Measurements from ENCODE around the gene NME4.

Gene NME4

DNA sequence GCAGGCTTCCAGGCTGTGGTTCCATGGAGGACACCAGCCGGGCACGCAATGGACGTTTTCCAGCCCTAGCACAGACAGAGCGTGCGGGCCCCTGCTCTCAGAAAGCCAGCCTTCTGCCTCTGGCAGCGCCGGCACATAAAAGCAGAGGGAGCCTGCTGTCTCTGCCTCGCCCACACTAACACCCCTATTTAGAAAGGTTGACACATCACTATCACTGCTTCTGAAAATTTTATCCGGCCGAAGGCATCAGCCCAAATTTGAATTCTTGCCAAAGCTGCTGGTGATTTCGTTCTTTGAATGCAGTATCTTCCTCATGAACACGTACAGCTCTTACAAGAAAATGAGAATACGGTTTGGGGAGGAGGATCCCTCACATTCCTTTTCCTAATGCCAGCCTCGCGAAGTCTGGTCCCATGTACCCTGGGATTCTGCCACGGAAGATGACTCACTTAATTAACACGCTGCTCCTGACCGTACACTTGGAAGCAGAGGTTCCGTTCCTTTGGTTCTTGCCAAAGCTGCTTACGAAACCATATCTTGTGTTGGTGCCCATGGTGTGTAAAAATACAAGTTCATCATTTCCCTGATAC lies 27.1 kb downstream of the NME4 start:
- H3K27me3 ChIP-seq = peaks cover 47% of the 10 kb centered on the region
- H3K27ac ChIP-seq = no peak overlapping the region
- no peak overlapping the region for H3K4me3 ChIP-seq (ENCODE audit: low read depth in 1 of 2, low read length in 1 of 2)
- TF ChIP-seq, protein P1, sequence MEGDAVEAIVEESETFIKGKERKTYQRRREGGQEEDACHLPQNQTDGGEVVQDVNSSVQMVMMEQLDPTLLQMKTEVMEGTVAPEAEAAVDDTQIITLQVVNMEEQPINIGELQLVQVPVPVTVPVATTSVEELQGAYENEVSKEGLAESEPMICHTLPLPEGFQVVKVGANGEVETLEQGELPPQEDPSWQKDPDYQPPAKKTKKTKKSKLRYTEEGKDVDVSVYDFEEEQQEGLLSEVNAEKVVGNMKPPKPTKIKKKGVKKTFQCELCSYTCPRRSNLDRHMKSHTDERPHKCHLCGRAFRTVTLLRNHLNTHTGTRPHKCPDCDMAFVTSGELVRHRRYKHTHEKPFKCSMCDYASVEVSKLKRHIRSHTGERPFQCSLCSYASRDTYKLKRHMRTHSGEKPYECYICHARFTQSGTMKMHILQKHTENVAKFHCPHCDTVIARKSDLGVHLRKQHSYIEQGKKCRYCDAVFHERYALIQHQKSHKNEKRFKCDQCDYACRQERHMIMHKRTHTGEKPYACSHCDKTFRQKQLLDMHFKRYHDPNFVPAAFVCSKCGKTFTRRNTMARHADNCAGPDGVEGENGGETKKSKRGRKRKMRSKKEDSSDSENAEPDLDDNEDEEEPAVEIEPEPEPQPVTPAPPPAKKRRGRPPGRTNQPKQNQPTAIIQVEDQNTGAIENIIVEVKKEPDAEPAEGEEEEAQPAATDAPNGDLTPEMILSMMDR (IDR thresholded peaks at IDR 0.05) = no peak
- H3K36me3 ChIP-seq = no peaks in the 10 kb centered on the region
- peaks cover 19 to 26% of the 10 kb centered on the region in 2 experiments for H3K4me1 ChIP-seq (ENCODE audit: control insufficient read depth in 1 of 2, insufficient read depth in 1 of 2, low read depth in 1 of 2, low read length in 1 of 2)
- H3K9me3 ChIP-seq = no peaks in the 10 kb centered on the region

DNA sequence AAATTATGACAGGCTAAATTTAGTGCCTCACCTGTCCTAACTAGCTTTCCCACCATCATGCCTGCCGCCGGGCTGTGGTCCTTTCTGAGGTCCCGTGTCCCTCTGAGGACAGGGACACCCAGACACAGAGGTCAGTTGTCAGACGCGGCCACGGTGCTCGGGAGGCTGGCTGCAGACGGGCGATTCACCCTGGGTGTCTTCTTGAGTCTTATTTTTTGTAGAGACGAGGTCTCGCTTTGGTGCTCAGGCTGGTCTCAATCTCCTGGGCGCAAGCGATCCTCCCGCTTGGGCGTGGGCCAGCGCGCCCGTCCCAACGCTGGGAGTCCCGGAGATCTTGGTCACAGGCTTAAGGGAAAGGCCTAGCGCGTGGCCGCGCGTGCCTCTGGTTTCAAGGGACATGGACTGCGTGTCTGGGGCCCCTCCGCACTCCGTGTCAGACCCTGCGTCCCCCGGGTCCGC lies 27.7 kb downstream of the NME4 start:
- H3K27ac ChIP-seq = no peak overlapping the region
- H3K4me1 ChIP-seq (ENCODE audit: control insufficient read depth in 1 of 2, insufficient read depth in 1 of 2, low read depth in 1 of 2, low read length in 1 of 2) = peaks cover 19 to 26% of the 10 kb centered on the region in 2 experiments
- H3K4me3 ChIP-seq (ENCODE audit: low read depth in 1 of 2, low read length in 1 of 2) = peak overlapping the region; percentile 87 to 97
- TF ChIP-seq, protein P1 (IDR thresholded peaks at IDR 0.05) = no peak
- peaks cover 47% of the 10 kb centered on the region for H3K27me3 ChIP-seq
- no peaks in the 10 kb centered on the region for H3K9me3 ChIP-seq
- H3K36me3 ChIP-seq = no peaks in the 10 kb centered on the region

DNA sequence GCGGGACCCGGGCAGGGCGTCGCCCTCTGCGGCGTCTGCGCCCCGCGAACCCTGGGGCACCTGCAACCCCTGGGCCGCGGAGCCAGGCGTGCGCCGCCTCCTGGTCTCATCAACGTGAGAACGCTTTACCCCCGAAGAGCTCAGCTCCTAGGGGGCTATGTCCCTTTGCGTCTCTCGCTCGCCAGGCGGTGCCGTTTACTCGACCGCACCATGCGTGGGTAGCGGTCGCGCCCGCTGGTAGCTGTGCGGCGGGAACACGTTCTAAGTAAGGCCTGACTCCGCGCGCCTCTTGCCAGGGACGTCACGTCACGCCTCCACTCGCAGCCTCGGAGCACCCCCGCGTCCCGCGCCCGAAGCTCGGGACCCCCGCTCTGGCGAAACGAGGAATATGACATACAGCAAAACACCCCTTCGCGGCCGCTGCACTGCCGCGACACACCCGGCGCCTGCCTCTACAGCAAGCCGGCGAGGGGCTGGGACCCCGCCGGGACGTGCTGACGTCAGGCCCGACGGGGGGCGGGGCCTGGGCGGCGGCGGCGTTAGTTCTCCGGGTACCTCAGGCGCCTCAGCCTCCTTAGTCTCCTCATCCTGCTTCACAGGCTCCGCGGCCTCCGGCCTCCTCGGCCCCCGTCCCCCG lies 28.2 kb downstream of the NME4 start, which contains the start of gene RAB11FIP3:
Gene RAB11FIP3 (plus strand): TSS at position 568 of the 637 bp plus-strand sequence. CDS start 358 bp downstream, outside the sequence.
- Histone ChIP-seq H3K4me3 (ENCODE audit: low read depth in 1 of 2, low read length in 1 of 2) (peak within 1 kb of the TSS; percentile 87 to 97), H3K36me3 (no peaks in the 10 kb centered on the region), H3K27me3 (peaks cover 47% of the 10 kb centered on the region), H3K9me3 (no peaks in the 10 kb centered on the region), H3K4me1 (ENCODE audit: control insufficient read depth in 1 of 2, insufficient read depth in 1 of 2, low read depth in 1 of 2, low read length in 1 of 2) (peaks cover 19 to 26% of the 10 kb centered on the region in 2 experiments), H3K27ac (peak within 1 kb of the TSS; percentile 47)
- TF ChIP-seq, protein P1 (IDR thresholded peaks at IDR 0.05) = peak; percentile 27

DNA sequence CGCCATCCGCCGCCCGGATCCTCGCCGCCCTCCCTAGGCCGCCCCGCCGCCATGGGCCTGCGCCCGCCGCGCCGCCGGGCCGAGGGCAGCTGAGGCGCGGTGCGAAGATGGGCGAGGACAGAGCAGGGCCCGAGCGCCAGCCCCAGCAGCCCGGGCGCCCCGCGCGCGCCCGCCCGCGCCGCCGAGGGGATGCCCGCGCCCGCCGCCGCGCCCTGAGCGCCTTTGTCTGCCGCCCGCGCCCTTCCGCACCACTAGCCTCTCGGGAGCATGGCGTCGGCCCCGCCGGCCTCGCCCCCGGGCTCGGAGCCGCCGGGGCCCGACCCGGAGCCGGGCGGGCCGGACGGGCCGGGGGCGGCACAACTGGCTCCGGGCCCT lies 28.7 kb downstream of the NME4 start:
- TF ChIP-seq, protein P1 (IDR thresholded peaks at IDR 0.05) = no peak

DNA sequence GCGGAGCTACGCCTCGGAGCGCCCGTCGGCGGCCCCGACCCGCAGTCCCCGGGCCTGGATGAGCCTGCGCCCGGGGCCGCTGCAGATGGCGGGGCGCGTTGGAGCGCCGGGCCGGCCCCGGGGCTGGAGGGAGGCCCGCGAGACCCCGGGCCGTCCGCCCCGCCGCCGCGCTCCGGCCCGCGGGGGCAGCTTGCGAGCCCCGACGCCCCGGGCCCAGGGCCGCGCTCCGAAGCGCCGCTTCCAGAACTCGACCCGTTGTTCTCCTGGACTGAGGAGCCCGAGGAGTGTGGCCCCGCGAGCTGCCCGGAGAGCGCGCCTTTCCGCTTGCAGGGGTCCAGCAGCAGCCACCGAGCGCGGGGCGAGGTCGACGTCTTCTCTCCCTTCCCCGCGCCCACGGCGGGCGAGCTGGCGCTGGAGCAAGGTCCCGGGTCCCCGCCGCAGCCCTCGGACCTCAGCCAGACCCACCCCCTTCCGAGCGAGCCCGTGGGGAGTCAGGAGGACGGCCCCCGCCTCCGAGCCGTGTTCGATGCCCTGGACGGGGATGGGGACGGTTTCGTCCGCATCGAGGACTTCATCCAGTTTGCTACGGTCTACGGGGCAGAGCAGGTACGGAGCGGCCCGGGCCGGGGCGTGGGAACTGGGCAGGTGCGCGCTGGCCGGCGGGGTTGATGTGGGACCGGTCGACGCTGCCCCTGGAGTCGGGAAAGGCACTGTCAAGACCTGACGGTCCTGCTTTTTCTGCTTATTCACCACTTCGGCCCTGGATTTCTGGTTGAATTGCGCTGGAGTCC lies 29.3 kb downstream of the NME4 start:
- TF ChIP-seq, protein P1 (IDR thresholded peaks at IDR 0.05) = no peak
- H3K4me1 ChIP-seq (ENCODE audit: control insufficient read depth in 1 of 2, insufficient read depth in 1 of 2, low read depth in 1 of 2, low read length in 1 of 2) = peaks cover 19 to 26% of the 10 kb centered on the region in 2 experiments
- no peaks in the 10 kb centered on the region for H3K36me3 ChIP-seq
- no peaks in the 10 kb centered on the region for H3K9me3 ChIP-seq
- H3K27me3 ChIP-seq = peaks cover 47% of the 10 kb centered on the region
- H3K27ac ChIP-seq = no peak overlapping the region
- H3K4me3 ChIP-seq (ENCODE audit: low read depth in 1 of 2, low read length in 1 of 2) = peak overlapping the region; percentile 60 to 87

More for the DNA sequence above, 28.7 kb downstream of the NME4 start:
- no peaks in the 10 kb centered on the region for H3K36me3 ChIP-seq
- H3K27ac ChIP-seq = peak overlapping the region; percentile 47
- H3K4me3 ChIP-seq (ENCODE audit: low read depth in 1 of 2, low read length in 1 of 2) = peak overlapping the region; percentile 87 to 97
- H3K27me3 ChIP-seq = peaks cover 47% of the 10 kb centered on the region
- peaks cover 19 to 26% of the 10 kb centered on the region in 2 experiments for H3K4me1 ChIP-seq (ENCODE audit: control insufficient read depth in 1 of 2, insufficient read depth in 1 of 2, low read depth in 1 of 2, low read length in 1 of 2)
- no peaks in the 10 kb centered on the region for H3K9me3 ChIP-seq

Measured in neutrophil (primary cell).